BLaER1 treated with 17β-estradiol and CSF1 and Interleukin-3, amounts not matched to agents 10 nM and 100 nM (cell line): ENCODE measurements around the gene FXR1.

Experiments
- H3K27ac ChIP-seq, 11 experiments: shearing (Covaris generic); formaldehyde crosslinking; 2 replicates each; pipeline ENCODE4 v1.8.1; 2022
- H3K27me3 ChIP-seq, 11 experiments: shearing (Covaris generic); formaldehyde crosslinking; 2 replicates each; pipeline ENCODE4 v1.8.1; 2022
- H3K36me3 ChIP-seq, 11 experiments: shearing (Covaris generic); formaldehyde crosslinking; 2 replicates each; pipeline ENCODE4 v1.8.1; 2022
- H3K4me1 ChIP-seq, 10 experiments: shearing (Covaris generic); formaldehyde crosslinking; 2 replicates each; pipeline ENCODE4 v1.8.1; 2022
- H3K4me2 ChIP-seq, 11 experiments: shearing (Covaris generic); formaldehyde crosslinking; 2 replicates each; pipeline ENCODE4 v1.8.1; 2022
- H3K4me3 ChIP-seq, 10 experiments: shearing (Covaris generic); formaldehyde crosslinking; 2 replicates each; pipeline ENCODE4 v1.8.1; 2022
- H3K9ac ChIP-seq, 11 experiments: shearing (Covaris generic); formaldehyde crosslinking; 2 replicates each; pipeline ENCODE4 v1.8.1; 2022
- H3K9me3 ChIP-seq, 11 experiments: shearing (Covaris generic); formaldehyde crosslinking; replicated peaks in 1 of 11; 2 replicates each; pipeline ENCODE4 v1.8.1; 2022
- H4K20me1 ChIP-seq, 11 experiments: shearing (Covaris generic); formaldehyde crosslinking; 2 replicates each; pipeline ENCODE4 v1.8.1; 2022
- Cebpa-rat ChIP-seq, 11 experiments: shearing (Covaris generic); IDR thresholded peaks; 2 replicates each; pipeline ENCODE4 v1.8.1; 2022

FXR1 gene

GRCh38 chr3:180898572-180898971 lies 13.9 kb upstream of the FXR1 start:
- Histone ChIP-seq H3K9ac (no peak overlapping the region), H3K27ac (no peak overlapping the region), H3K4me3 (no peak overlapping the region), H3K36me3 (peaks cover 0 to 10% (median 5%) of the 10 kb centered on the region in 11 experiments; a peak in 4 of 22 replicates), H3K4me1 (peaks cover 0 to 4% (median 0%) of the 10 kb centered on the region in 10 experiments; a peak in 6 of 20 replicates), H4K20me1 (no peaks in the 10 kb centered on the region), H3K27me3 (no peaks in the 10 kb centered on the region), H3K9me3 (peaks cover 27 to 65% (median 42%) of the 10 kb centered on the region in 11 experiments), H3K4me2 (no peak overlapping the region)
- no peak for TF ChIP-seq Cebpa-rat (IDR thresholded peaks at IDR 0.05)

GRCh38 chr3:180909369-180910127 lies 2.9 kb upstream of the FXR1 start:
- Histone ChIP-seq H3K36me3 (peaks cover under 1 to 5% (median 1%) of the 10 kb centered on the region in 11 experiments; a peak in 16 of 22 replicates), H4K20me1 (peaks cover 12 to 20% (median 18%) of the 10 kb centered on the region in 11 experiments; a peak in 21 of 22 replicates), H3K27ac (no peak overlapping the region), H3K9ac (no peak overlapping the region), H3K4me3 (no peak overlapping the region), H3K27me3 (no peaks in the 10 kb centered on the region), H3K9me3 (peaks cover 10 to 23% (median 17%) of the 10 kb centered on the region in 11 experiments), H3K4me2 (no peak overlapping the region), H3K4me1 (peaks cover 18 to 22% (median 21%) of the 10 kb centered on the region in 10 experiments)
- TF ChIP-seq Cebpa-rat (IDR thresholded peaks at IDR 0.05) = no peak

DNA sequence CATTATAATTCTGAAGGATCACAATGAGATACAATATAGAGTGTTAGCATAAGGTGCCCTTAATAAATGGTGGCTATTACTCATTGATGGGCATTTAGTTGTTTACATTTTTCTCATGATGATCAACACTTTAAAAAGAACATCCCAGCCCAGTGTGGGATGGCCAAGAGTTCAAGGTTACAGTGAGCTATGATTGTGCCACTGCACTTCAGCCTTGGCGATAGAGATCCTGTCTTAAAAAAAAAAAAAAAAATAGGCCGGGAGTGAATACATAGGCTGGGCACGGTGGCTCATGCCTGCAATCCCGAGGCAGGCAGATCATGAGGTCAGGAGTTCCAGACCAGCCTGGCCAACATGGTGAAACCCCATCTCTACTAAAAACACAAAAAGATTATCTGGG lies 1.6 kb upstream of the FXR1 start:
- no peak for TF ChIP-seq Cebpa-rat (IDR thresholded peaks at IDR 0.05)
- peaks cover 3 to 10% (median 8%) of the 10 kb centered on the region in 11 experiments for H3K9me3 ChIP-seq

GRCh38 chr3:180911876-180912303 lies 580 bp upstream of the FXR1 start:
- peak overlapping the region; percentile 96 to 100 (median 99) for H3K9ac ChIP-seq
- H3K27me3 ChIP-seq = no peaks in the 10 kb centered on the region
- peak overlapping the region; percentile 96 to 99 (median 99) for H3K27ac ChIP-seq

More for the DNA sequence above, 1.6 kb upstream of the FXR1 start:
- Histone ChIP-seq H3K4me3 (no peak overlapping the region), H3K36me3 (peaks cover 13 to 18% (median 14%) of the 10 kb centered on the region in 11 experiments; a peak in 20 of 22 replicates), H3K27me3 (no peaks in the 10 kb centered on the region), H3K4me1 (peaks cover 25 to 35% (median 33%) of the 10 kb centered on the region in 10 experiments), H4K20me1 (peaks cover 24 to 33% (median 31%) of the 10 kb centered on the region in 11 experiments), H3K27ac (peak overlapping the region in 3 of 11 experiments; percentile 97 to 99 (median 98); a peak in 4 of 22 replicates), H3K9ac (no peak overlapping the region), H3K4me2 (peak overlapping the region in 9 of 11 experiments; percentile 74 to 88 (median 81); a peak in 11 of 22 replicates)

GRCh38 chr3:180913581-180914404 lies 1.3 kb downstream of the FXR1 start:
- H3K36me3 ChIP-seq = peaks cover 33 to 48% (median 43%) of the 10 kb centered on the region in 11 experiments
- no peaks in the 10 kb centered on the region for H3K27me3 ChIP-seq
- H3K9ac ChIP-seq = peak overlapping the region; percentile 96 to 100 (median 99)

More at GRCh38 chr3:180911876-180912303, 580 bp upstream of the FXR1 start:
- TF ChIP-seq Cebpa-rat (IDR thresholded peaks at IDR 0.05) = no peak
- Histone ChIP-seq H3K9me3 (no peaks in the 10 kb centered on the region; a peak in 1 of 22 replicates), H3K4me3 (peak overlapping the region; percentile 80 to 100 (median 96)), H3K4me2 (peak overlapping the region; percentile 74 to 88 (median 81)), H4K20me1 (peaks cover 35 to 43% (median 42%) of the 10 kb centered on the region in 11 experiments), H3K4me1 (peaks cover 25 to 41% (median 37%) of the 10 kb centered on the region in 10 experiments), H3K36me3 (peaks cover 23 to 28% (median 25%) of the 10 kb centered on the region in 11 experiments)

GRCh38 chr3:180918542-180918941 lies 6.1 kb downstream of the FXR1 start:
- no peak overlapping the region for H3K27ac ChIP-seq
- peaks cover 0 to 23% (median 5%) of the 10 kb centered on the region in 11 experiments; a peak in 8 of 22 replicates for H3K9me3 ChIP-seq
- no peak overlapping the region for H3K4me2 ChIP-seq
- no peak overlapping the region for H3K9ac ChIP-seq
- H4K20me1 ChIP-seq = peaks cover 100% of the 10 kb centered on the region in 11 experiments
- no peak for TF ChIP-seq Cebpa-rat (IDR thresholded peaks at IDR 0.05)
- no peaks in the 10 kb centered on the region for H3K27me3 ChIP-seq
- no peak overlapping the region for H3K4me3 ChIP-seq
- H3K4me1 ChIP-seq = peaks cover 14 to 35% (median 26%) of the 10 kb centered on the region in 10 experiments
- H3K36me3 ChIP-seq = peaks cover 44 to 95% (median 87%) of the 10 kb centered on the region in 11 experiments

More at GRCh38 chr3:180913581-180914404, 1.3 kb downstream of the FXR1 start:
- Histone ChIP-seq H3K4me1 (peaks cover 25 to 41% (median 37%) of the 10 kb centered on the region in 10 experiments), H4K20me1 (peaks cover 54 to 62% (median 61%) of the 10 kb centered on the region in 11 experiments), H3K9me3 (no peaks in the 10 kb centered on the region), H3K27ac (peak overlapping the region; percentile 96 to 99 (median 99)), H3K4me2 (peak overlapping the region; percentile 73 to 98 (median 92)), H3K4me3 (peak overlapping the region; percentile 80 to 100 (median 96))
- TF ChIP-seq Cebpa-rat (IDR thresholded peaks at IDR 0.05) = no peak

- H3K27ac ChIP-seq = no peak overlapping the region
- no peak overlapping the region for H3K4me3 ChIP-seq
- no peaks in the 10 kb centered on the region for H3K27me3 ChIP-seq
- peaks cover 89 to 100% (median 100%) of the 10 kb centered on the region in 11 experiments for H4K20me1 ChIP-seq
- H3K4me1 ChIP-seq = peaks cover 0 to 21% (median 0%) of the 10 kb centered on the region in 10 experiments; a peak in 3 of 20 replicates
- H3K4me2 ChIP-seq = no peak overlapping the region
- TF ChIP-seq Cebpa-rat (IDR thresholded peaks at IDR 0.05) = no peak
- no peak overlapping the region for H3K9ac ChIP-seq
- peaks cover 28 to 100% (median 80%) of the 10 kb centered on the region in 11 experiments for H3K36me3 ChIP-seq
- peaks cover 0 to 53% (median 26%) of the 10 kb centered on the region in 11 experiments; a peak in 14 of 22 replicates for H3K9me3 ChIP-seq
These were observed 9.8 kb downstream of the FXR1 start for GRCh38 chr3:180922242-180922641.

DNA sequence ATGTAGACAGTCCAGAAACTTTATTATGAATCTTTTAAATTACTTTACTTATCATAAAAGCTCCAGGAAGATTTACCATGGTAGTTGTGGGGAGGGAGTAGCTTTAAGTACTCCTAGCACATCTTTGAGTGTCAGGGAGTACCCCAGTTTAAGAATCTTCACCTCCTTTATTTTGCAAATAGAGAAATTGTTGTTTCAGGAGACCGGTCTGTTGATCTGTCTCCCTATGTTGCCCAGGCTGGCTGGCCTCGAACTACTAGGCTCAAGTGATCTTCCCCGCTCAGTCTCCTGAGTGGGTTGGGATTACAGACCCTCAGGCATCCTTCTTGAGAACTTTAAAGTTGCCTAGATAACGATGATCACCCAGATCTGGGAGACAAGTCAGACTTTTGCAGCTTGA lies 11.1 kb downstream of the FXR1 start:
- Histone ChIP-seq H3K4me1 (peaks cover 0 to 21% (median 0%) of the 10 kb centered on the region in 10 experiments; a peak in 2 of 20 replicates), H3K9me3 (peaks cover 0 to 61% (median 35%) of the 10 kb centered on the region in 11 experiments; a peak in 16 of 22 replicates), H3K9ac (no peak overlapping the region), H3K4me3 (no peak overlapping the region), H3K4me2 (no peak overlapping the region), H4K20me1 (peaks cover 76 to 99% (median 97%) of the 10 kb centered on the region in 11 experiments), H3K27me3 (no peaks in the 10 kb centered on the region), H3K27ac (no peak overlapping the region), H3K36me3 (peaks cover 29 to 98% (median 76%) of the 10 kb centered on the region in 11 experiments)
- TF ChIP-seq Cebpa-rat (IDR thresholded peaks at IDR 0.05) = no peak
